H9 (cell line): ENCODE results near the gene FUT9. TPM values are rescaled to one million over a fixed set of nuclear protein-coding genes. Genes with fewer than 3 reads are reported as not detected.
A peak's percentile ranks its signal among the peaks of the same experiment; 100 is the strongest.

Experiments
- DNase-seq: peaks from one replicate; pipeline ENCODE4 v3.0.0-alpha.2; 2017
- H2AFZ ChIP-seq: one replicate; pipeline ENCODE4 v1.6.1; 2013; ENCODE audit warnings: mild to moderate bottlenecking, low read length, control low read depth, moderate library complexity
- H2AK5ac ChIP-seq: 2 replicates; pipeline ENCODE4 v1.6.1; 2013; ENCODE audit warnings: low read length, control low read depth, mixed read lengths; ENCODE audit not compliant: insufficient read length
- H2BK120ac ChIP-seq: one replicate; pipeline ENCODE4 v1.6.1; 2013; ENCODE audit warnings: low read depth, mild to moderate bottlenecking, low read length, control low read depth, inconsistent platforms; ENCODE audit not compliant: poor library complexity, severe bottlenecking
- H2BK12ac ChIP-seq: 2 replicates; pipeline ENCODE4 v1.6.1; 2013; ENCODE audit warnings: low read length, control low read depth, mixed read lengths, low read depth; ENCODE audit not compliant: insufficient read length
- H2BK15ac ChIP-seq: 2 replicates; pipeline ENCODE4 v1.6.1; 2013; ENCODE audit warnings: low read depth, low read length, control low read depth
- H2BK20ac ChIP-seq: one replicate; pipeline ENCODE4 v1.6.1; 2013; ENCODE audit warnings: low read depth, mild to moderate bottlenecking, low read length, control low read depth, inconsistent platforms; ENCODE audit not compliant: poor library complexity, severe bottlenecking
- H2BK5ac ChIP-seq: 2 replicates; pipeline ENCODE4 v1.6.1; 2013; ENCODE audit warnings: low read length, control low read depth, mixed read lengths; ENCODE audit not compliant: insufficient read length
- H3K14ac ChIP-seq: 2 replicates; pipeline ENCODE4 v1.6.1; 2013; ENCODE audit warnings: low read length, control low read depth; ENCODE audit not compliant: insufficient read depth
- H3K18ac ChIP-seq: 2 replicates; pipeline ENCODE4 v1.6.1; 2013; ENCODE audit warnings: low read depth, mild to moderate bottlenecking, mixed read lengths, low read length, control low read depth; ENCODE audit not compliant: insufficient read length
- H3K23ac ChIP-seq: 2 replicates; pipeline ENCODE4 v1.6.1; 2013; ENCODE audit warnings: low read length, control low read depth, mixed read lengths, low read depth; ENCODE audit not compliant: insufficient read length
- H3K23me2 ChIP-seq: 2 replicates; pipeline ENCODE4 v1.6.1; 2013; ENCODE audit warnings: low read depth, mild to moderate bottlenecking, mixed read lengths, low read length, control low read depth; ENCODE audit not compliant: insufficient read length, poor library complexity, severe bottlenecking
- H3K27ac ChIP-seq: 2 replicates; pipeline ENCODE4 v1.5.1; 2013; ENCODE audit warnings: low read length, control low read depth, mixed read lengths, low read depth; ENCODE audit not compliant: insufficient read length
- H3K27me3 ChIP-seq: 2 replicates; pipeline ENCODE4 v1.6.1; 2013; ENCODE audit warnings: low read length, control low read depth, inconsistent platforms; ENCODE audit not compliant: insufficient read depth
- H3K4ac ChIP-seq: 2 replicates; pipeline ENCODE4 v1.6.1; 2013; ENCODE audit warnings: low read depth, mild to moderate bottlenecking, control low read depth, inconsistent platforms, low read length, moderate library complexity
- H3K4me1 ChIP-seq: 2 replicates; pipeline ENCODE4 v1.6.1; 2013; ENCODE audit warnings: low read length, control low read depth, inconsistent platforms; ENCODE audit not compliant: insufficient read depth
- H3K4me2 ChIP-seq: 2 replicates; pipeline ENCODE4 v1.6.1; 2013; ENCODE audit warnings: low read length, control low read depth, mixed read lengths; ENCODE audit not compliant: insufficient read length, insufficient read depth
- H3K56ac ChIP-seq: 2 replicates; pipeline ENCODE4 v1.6.1; 2013; ENCODE audit warnings: low read depth, mild to moderate bottlenecking, mixed read lengths, low read length, control low read depth; ENCODE audit not compliant: insufficient read length
- H3K79me1 ChIP-seq: 2 replicates; pipeline ENCODE4 v1.6.1; 2013; ENCODE audit warnings: low read depth, mild to moderate bottlenecking, moderate library complexity, low read length, control low read depth, inconsistent platforms; ENCODE audit not compliant: insufficient read depth, poor library complexity, severe bottlenecking
- H3K79me2 ChIP-seq: 2 replicates; pipeline ENCODE4 v1.6.1; 2013; ENCODE audit warnings: low read length, control low read depth, inconsistent platforms; ENCODE audit not compliant: insufficient read depth
- H3K9ac ChIP-seq: 2 replicates; pipeline ENCODE4 v1.6.1; 2013; ENCODE audit warnings: low read length, control low read depth, mixed read lengths; ENCODE audit not compliant: insufficient read length; ENCODE audit errors: extremely low read depth
- H3K9me3 ChIP-seq: one replicate; pipeline ENCODE4 v1.6.1; 2013; ENCODE audit warnings: low read depth, low read length, inconsistent platforms; ENCODE audit not compliant: control insufficient read depth
- H3T11ph ChIP-seq: one replicate; pipeline ENCODE4 v1.6.1; 2013; ENCODE audit warnings: mild to moderate bottlenecking, low read length, control low read depth, inconsistent platforms
- H4K20me1 ChIP-seq: one replicate; pipeline ENCODE4 v1.6.1; 2013; ENCODE audit not compliant: control insufficient read depth, insufficient read length, insufficient read depth
- H4K5ac ChIP-seq: 2 replicates; pipeline ENCODE4 v1.6.1; 2013; ENCODE audit warnings: low read depth, mild to moderate bottlenecking, mixed read lengths, low read length, control low read depth; ENCODE audit not compliant: insufficient read length
- H4K8ac ChIP-seq: replicated peaks from 2 replicates; pipeline ENCODE4 v1.6.1; 2013; ENCODE audit warnings: low read length, control low read depth, mixed read lengths, low read depth; ENCODE audit not compliant: insufficient read length
- H4K91ac ChIP-seq: 2 replicates; pipeline ENCODE4 v1.6.1; 2013; ENCODE audit warnings: low read depth, mild to moderate bottlenecking, moderate library complexity, mixed read lengths, low read length, control low read depth; ENCODE audit not compliant: insufficient read length
- H3K27ac Mint-ChIP-seq, 3 experiments: 2 replicates in 2 of 3; 3 replicates in 1 of 3; pipeline ENCODE4 v1.8.0; 2020 to 2021; ENCODE audit warnings: mixed read lengths in 3 of 3, mild to moderate bottlenecking in 1 of 3, moderate library complexity in 1 of 3
- H3K27me3 Mint-ChIP-seq: 2 replicates; pipeline ENCODE4 v1.8.0; 2021; ENCODE audit warnings: low read depth, mild to moderate bottlenecking, moderate library complexity, mixed read lengths
- H3K36me3 Mint-ChIP-seq, 3 experiments: 2 replicates in 2 of 3; 3 replicates in 1 of 3; pipeline ENCODE4 v1.8.0; 2020 to 2021; ENCODE audit warnings: low read depth in 3 of 3, mixed read lengths in 3 of 3; ENCODE audit not compliant: insufficient read depth in 1 of 3
- H3K4me1 Mint-ChIP-seq, 2 experiments: 2 replicates each; pipeline ENCODE4 v1.8.0; 2020; ENCODE audit warnings: mixed read lengths in 2 of 2
- H3K4me3 Mint-ChIP-seq, 2 experiments: 2 replicates in 1 of 2; 3 replicates in 1 of 2; pipeline ENCODE4 v1.8.0; 2020 to 2021; ENCODE audit warnings: mild to moderate bottlenecking in 2 of 2, mixed read lengths in 2 of 2, moderate library complexity in 1 of 2
- H3K9me3 Mint-ChIP-seq, 2 experiments: 2 replicates in 1 of 2; 3 replicates in 1 of 2; pipeline ENCODE4 v1.8.0; 2020; ENCODE audit warnings: mild to moderate bottlenecking in 2 of 2, mixed read lengths in 2 of 2, moderate library complexity in 1 of 2
- WGBS: extraction: QIAGEN DNeasy Blood & Tissue Kit; methylation state at CpG from one replicate; pipeline ENCODE4 v1.1.7; 2013; ENCODE audit warnings: missing lambda C conversion rate, low lambda C conversion rate, mixed read lengths; ENCODE audit not compliant: insufficient read length; ENCODE audit errors: extremely low coverage; 5-methylcytosine and 5-hydroxymethylcytosine counted together
- total RNA-seq: library from RNA; stranded (reverse); gene quantifications from 2 replicates; pipeline ENCODE4 v1.2.1, GENCODE V29; 2021
- TF ChIP-seq, protein P1 (sequence below): fragments of 200-600 bp; sonication (generic); conservative IDR thresholded peaks from 3 replicates; pipeline ENCODE4 v1.8.0; 2021; ENCODE audit warnings: antibody characterized with exemption, mild to moderate bottlenecking

The FUT9 gene
- total RNA-seq, 1 experiment from 2014 or later, result 1.6 TPM

- no CpG with 5 or more reads among the region's 3 CpGs for WGBS
- peak overlapping the region in 1 of 3 experiments; percentile 88; a peak in 3 of 7 replicates for H3K27ac Mint-ChIP-seq
These were observed 141.3 kb downstream of the FUT9 start for GRCh38 chr6:96157018-96157565.

More at GRCh38 chr6:96157018-96157565, 141.3 kb downstream of the FUT9 start:
- Histone ChIP-seq H3K9ac (no peak overlapping the region), H3K4me2 (no peak overlapping the region), H3K27ac (no peak overlapping the region), H3K9me3 (no peaks in the 10 kb centered on the region), H3K56ac (no peak overlapping the region), H3K27me3 (no peaks in the 10 kb centered on the region), H3K4ac (no peak overlapping the region), H3K14ac (no peak overlapping the region), H2BK20ac (no peak overlapping the region), H3K79me2 (no peaks in the 10 kb centered on the region), H2BK5ac (no peak overlapping the region), H3T11ph (no peak overlapping the region), H4K91ac (no peak overlapping the region), H2BK12ac (no peak overlapping the region), H2BK15ac (no peak overlapping the region), H3K23me2 (no peaks in the 10 kb centered on the region), H3K23ac (no peak overlapping the region), H4K5ac (no peak overlapping the region), H2AK5ac (no peak overlapping the region), H2AFZ (no peak overlapping the region), H3K18ac (no peak overlapping the region), H4K8ac (no peak overlapping the region), H2BK120ac (no peak overlapping the region), H3K79me1 (no peaks in the 10 kb centered on the region), H3K4me1 (no peaks in the 10 kb centered on the region), H4K20me1 (no peaks in the 10 kb centered on the region)
- Mint-ChIP-seq H3K27me3 (no peaks in the 10 kb centered on the region), H3K36me3 (peaks cover 3 to 27% (median 8%) of the 10 kb centered on the region in 3 experiments; a peak in 6 of 7 replicates), H3K4me1 (peaks cover 24 to 30% of the 10 kb centered on the region in 2 experiments), H3K4me3 (no peak overlapping the region), H3K9me3 (peaks cover 3 to 5% of the 10 kb centered on the region in 2 experiments; a peak in 3 of 5 replicates)
- TF ChIP-seq, protein P1, sequence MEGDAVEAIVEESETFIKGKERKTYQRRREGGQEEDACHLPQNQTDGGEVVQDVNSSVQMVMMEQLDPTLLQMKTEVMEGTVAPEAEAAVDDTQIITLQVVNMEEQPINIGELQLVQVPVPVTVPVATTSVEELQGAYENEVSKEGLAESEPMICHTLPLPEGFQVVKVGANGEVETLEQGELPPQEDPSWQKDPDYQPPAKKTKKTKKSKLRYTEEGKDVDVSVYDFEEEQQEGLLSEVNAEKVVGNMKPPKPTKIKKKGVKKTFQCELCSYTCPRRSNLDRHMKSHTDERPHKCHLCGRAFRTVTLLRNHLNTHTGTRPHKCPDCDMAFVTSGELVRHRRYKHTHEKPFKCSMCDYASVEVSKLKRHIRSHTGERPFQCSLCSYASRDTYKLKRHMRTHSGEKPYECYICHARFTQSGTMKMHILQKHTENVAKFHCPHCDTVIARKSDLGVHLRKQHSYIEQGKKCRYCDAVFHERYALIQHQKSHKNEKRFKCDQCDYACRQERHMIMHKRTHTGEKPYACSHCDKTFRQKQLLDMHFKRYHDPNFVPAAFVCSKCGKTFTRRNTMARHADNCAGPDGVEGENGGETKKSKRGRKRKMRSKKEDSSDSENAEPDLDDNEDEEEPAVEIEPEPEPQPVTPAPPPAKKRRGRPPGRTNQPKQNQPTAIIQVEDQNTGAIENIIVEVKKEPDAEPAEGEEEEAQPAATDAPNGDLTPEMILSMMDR, result no peak
- DNase-seq, result no peak
